OCI-LY1 (cell line): ENCODE measurements around the gene HDAC7.

Experiments used
- EZH2 ChIP-seq: fragments of 200-600 bp; sonication (generic), shearing (Covaris generic); IDR thresholded peaks from 2 replicates; pipeline ENCODE4 v1.8.0; 2017; ENCODE audit warnings: borderline replicate concordance, mixed run types, mild to moderate bottlenecking, antibody characterized with exemption, low read length, moderate library complexity, mixed read lengths
- TF ChIP-seq, protein P1 (sequence below): fragments of 200-600 bp; sonication (generic), shearing (Covaris generic); IDR thresholded peaks from 2 replicates; pipeline ENCODE4 v1.5.1; 2017; ENCODE audit warnings: mild to moderate bottlenecking, antibody characterized with exemption, low read length, moderate library complexity, mixed read lengths

DNA sequence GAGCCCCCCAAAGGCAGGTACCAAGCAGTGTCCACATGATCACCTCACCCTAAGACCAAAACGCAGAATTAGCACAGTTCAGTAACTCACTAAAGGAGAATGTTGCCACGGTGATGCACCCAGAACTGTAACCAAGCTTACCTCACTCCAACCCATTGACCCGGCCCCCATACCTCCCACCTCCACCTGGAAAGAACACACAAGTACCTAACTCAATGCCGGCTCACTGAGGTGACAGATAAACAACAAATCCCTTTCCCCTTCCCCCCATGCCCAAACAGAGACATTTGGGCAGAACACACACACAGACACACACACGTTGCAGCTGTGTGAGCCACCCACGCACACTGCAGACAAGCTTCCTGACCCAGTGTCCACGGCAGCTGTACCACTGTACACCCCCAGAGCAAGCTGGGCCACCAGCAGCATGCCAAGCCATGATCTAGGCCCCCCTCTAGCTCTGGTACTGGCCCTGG is 62.3 kb downstream of the HDAC7 start:
- TF ChIP-seq, protein P1, sequence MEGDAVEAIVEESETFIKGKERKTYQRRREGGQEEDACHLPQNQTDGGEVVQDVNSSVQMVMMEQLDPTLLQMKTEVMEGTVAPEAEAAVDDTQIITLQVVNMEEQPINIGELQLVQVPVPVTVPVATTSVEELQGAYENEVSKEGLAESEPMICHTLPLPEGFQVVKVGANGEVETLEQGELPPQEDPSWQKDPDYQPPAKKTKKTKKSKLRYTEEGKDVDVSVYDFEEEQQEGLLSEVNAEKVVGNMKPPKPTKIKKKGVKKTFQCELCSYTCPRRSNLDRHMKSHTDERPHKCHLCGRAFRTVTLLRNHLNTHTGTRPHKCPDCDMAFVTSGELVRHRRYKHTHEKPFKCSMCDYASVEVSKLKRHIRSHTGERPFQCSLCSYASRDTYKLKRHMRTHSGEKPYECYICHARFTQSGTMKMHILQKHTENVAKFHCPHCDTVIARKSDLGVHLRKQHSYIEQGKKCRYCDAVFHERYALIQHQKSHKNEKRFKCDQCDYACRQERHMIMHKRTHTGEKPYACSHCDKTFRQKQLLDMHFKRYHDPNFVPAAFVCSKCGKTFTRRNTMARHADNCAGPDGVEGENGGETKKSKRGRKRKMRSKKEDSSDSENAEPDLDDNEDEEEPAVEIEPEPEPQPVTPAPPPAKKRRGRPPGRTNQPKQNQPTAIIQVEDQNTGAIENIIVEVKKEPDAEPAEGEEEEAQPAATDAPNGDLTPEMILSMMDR: no peak
- no peak for TF ChIP-seq EZH2
